Chondrocyte (in vitro differentiated cells): ENCODE measurements around the gene HACD2. TPM values are rescaled to one million over a fixed set of nuclear protein-coding genes. Genes with fewer than 3 reads are reported as not detected.

Source experiments
- DNase-seq: peaks from one replicate; pipeline ENCODE4 v3.0.0; 2021; ENCODE audit warnings: mixed read lengths, low spot score
- H3K27ac Mint-ChIP-seq: one replicate; pipeline ENCODE4 v1.8.0; 2021; ENCODE audit warnings: mild to moderate bottlenecking, moderate library complexity, mixed read lengths; ENCODE audit not compliant: unreplicated experiment
- H3K27me3 Mint-ChIP-seq: 2 replicates; pipeline ENCODE4 v1.8.0; 2021; ENCODE audit warnings: low read depth, mixed read lengths
- H3K36me3 Mint-ChIP-seq: 2 replicates; pipeline ENCODE4 v1.8.0; 2021; ENCODE audit warnings: low read depth, mixed read lengths
- H3K4me1 Mint-ChIP-seq: 2 replicates; pipeline ENCODE4 v1.8.0; 2021; ENCODE audit warnings: low read depth, mild to moderate bottlenecking, mixed read lengths
- H3K4me3 Mint-ChIP-seq: one replicate; pipeline ENCODE4 v1.8.0; 2021; ENCODE audit warnings: mild to moderate bottlenecking, moderate library complexity, mixed read lengths; ENCODE audit not compliant: unreplicated experiment
- H3K9me3 Mint-ChIP-seq: 2 replicates; pipeline ENCODE4 v1.8.0; 2021; ENCODE audit warnings: low read depth, mixed read lengths
- CTCF ChIP-seq: fragments of 200-600 bp; sonication (generic); IDR thresholded peaks from 2 replicates; pipeline ENCODE4 v1.5.0; 2021; ENCODE audit warnings: antibody characterized with exemption, mild to moderate bottlenecking, moderate library complexity
- total RNA-seq: library from RNA; stranded (reverse); gene quantifications from 3 replicates; pipeline ENCODE4 v1.2.1, GENCODE V29; 2021

HACD2 gene
- total RNA-seq, 1 donor from 2014 or later, result 79.0 TPM

GRCh38 chr3:123593381-123593780 lies 8.5 kb upstream of the HACD2 start:
- H3K4me1 Mint-ChIP-seq, result peaks cover 11% of the 10 kb centered on the region
- peaks cover 2% of the 10 kb centered on the region for H3K36me3 Mint-ChIP-seq
- H3K27ac Mint-ChIP-seq, result no peak overlapping the region
- DNase-seq, result no peak
- TF ChIP-seq CTCF, result peak; percentile 14
- no peak overlapping the region for H3K4me3 Mint-ChIP-seq
- no peaks in the 10 kb centered on the region for H3K9me3 Mint-ChIP-seq
- no peaks in the 10 kb centered on the region for H3K27me3 Mint-ChIP-seq

GRCh38 chr3:123590685-123591450 lies 6.0 kb upstream of the HACD2 start:
- no peak for DNase-seq
- H3K36me3 Mint-ChIP-seq, result peaks cover 2% of the 10 kb centered on the region
- H3K4me3 Mint-ChIP-seq, result no peak overlapping the region
- no peaks in the 10 kb centered on the region for H3K9me3 Mint-ChIP-seq
- H3K27me3 Mint-ChIP-seq, result no peaks in the 10 kb centered on the region
- no peak for TF ChIP-seq CTCF
- peaks cover 11% of the 10 kb centered on the region for H3K4me1 Mint-ChIP-seq
- H3K27ac Mint-ChIP-seq, result no peak overlapping the region

GRCh38 chr3:123587401-123587800 lies 2.5 kb upstream of the HACD2 start:
- no peaks in the 10 kb centered on the region for H3K9me3 Mint-ChIP-seq
- H3K4me3 Mint-ChIP-seq, result no peak overlapping the region

GRCh38 chr3:123586968-123587367 lies 2.1 kb upstream of the HACD2 start:
- TF ChIP-seq CTCF, result no peak
- H3K27me3 Mint-ChIP-seq, result no peaks in the 10 kb centered on the region
- no peaks in the 10 kb centered on the region for H3K9me3 Mint-ChIP-seq
- DNase-seq, result no peak
- H3K4me1 Mint-ChIP-seq, result peaks cover 28% of the 10 kb centered on the region
- no peak overlapping the region for H3K27ac Mint-ChIP-seq
- H3K4me3 Mint-ChIP-seq, result no peak overlapping the region
- peaks cover 2% of the 10 kb centered on the region for H3K36me3 Mint-ChIP-seq

More at GRCh38 chr3:123587401-123587800, 2.5 kb upstream of the HACD2 start:
- Mint-ChIP-seq H3K36me3 (peaks cover 2% of the 10 kb centered on the region), H3K27ac (no peak overlapping the region), H3K4me1 (peaks cover 23% of the 10 kb centered on the region), H3K27me3 (no peaks in the 10 kb centered on the region)
- no peak for TF ChIP-seq CTCF
- no peak for DNase-seq

GRCh38 chr3:123586131-123586530 lies 1.3 kb upstream of the HACD2 start:
- H3K27ac Mint-ChIP-seq, result no peak overlapping the region
- H3K4me3 Mint-ChIP-seq, result no peak overlapping the region
- peaks cover 6% of the 10 kb centered on the region for H3K36me3 Mint-ChIP-seq
- no peaks in the 10 kb centered on the region for H3K9me3 Mint-ChIP-seq
- no peaks in the 10 kb centered on the region for H3K27me3 Mint-ChIP-seq
- DNase-seq, result no peak
- no peak for TF ChIP-seq CTCF
- peaks cover 27% of the 10 kb centered on the region for H3K4me1 Mint-ChIP-seq
